ENCODE measurements around the gene PRDM13.

The PRDM13 gene

DNA sequence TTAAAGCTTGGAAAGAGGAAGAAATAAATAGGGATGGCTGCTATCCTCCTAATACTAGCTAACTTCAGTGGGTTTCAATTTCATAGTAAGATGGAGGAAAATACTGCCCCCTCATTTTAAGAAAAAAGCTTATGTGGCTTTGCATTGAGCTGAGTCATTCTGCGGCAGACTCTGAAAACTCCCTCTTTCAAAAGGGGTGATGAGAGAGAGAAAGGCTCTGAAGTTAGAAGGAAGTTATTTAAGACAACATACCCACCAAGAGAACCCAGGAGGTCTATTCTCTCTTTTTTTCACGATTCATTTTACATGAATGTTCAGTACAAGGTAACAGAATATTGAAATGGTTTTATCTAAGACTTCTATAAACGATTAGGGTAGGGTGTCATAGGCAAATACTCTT lies 4.5 kb downstream of the PRDM13 start:
- Histone ChIP-seq H3K4me3 (ENCODE audit: low read depth, low read length) (no peak overlapping the region), H3K27ac (no peak overlapping the region), H3K27me3 (ENCODE audit: insufficient read depth, low read depth, severe bottlenecking) (peaks cover 25% of the 10 kb centered on the region), H3K36me3 (no peaks in the 10 kb centered on the region), H3K9me3 (ENCODE audit: severe bottlenecking) (no peaks in the 10 kb centered on the region)
- no peak for DNase-seq
- TF ChIP-seq CTCF (IDR thresholded peaks at IDR 0.05; ENCODE audit: low read depth, low read length): no peak

GRCh38 chr6:99612551-99613408 lies 6.1 kb downstream of the PRDM13 start:
- H3K9me3 ChIP-seq (ENCODE audit: severe bottlenecking): no peaks in the 10 kb centered on the region
- peak overlapping the region; percentile 52 for H3K27ac ChIP-seq
- no peak overlapping the region for H3K4me3 ChIP-seq (ENCODE audit: low read depth, low read length)
- peaks cover 9% of the 10 kb centered on the region for H3K27me3 ChIP-seq (ENCODE audit: insufficient read depth, low read depth, severe bottlenecking)
- H3K36me3 ChIP-seq: no peaks in the 10 kb centered on the region
- DNase-seq: peak; percentile 48
- no peak for TF ChIP-seq CTCF (IDR thresholded peaks at IDR 0.05; ENCODE audit: low read depth, low read length)

- Histone ChIP-seq H3K27me3 (ENCODE audit: insufficient read depth, low read depth, severe bottlenecking) (peaks cover 3% of the 10 kb centered on the region), H3K27ac (peak overlapping the region; percentile 52), H3K9me3 (ENCODE audit: severe bottlenecking) (no peaks in the 10 kb centered on the region), H3K36me3 (no peaks in the 10 kb centered on the region), H3K4me3 (ENCODE audit: low read depth, low read length) (peak overlapping the region; percentile 57)
- TF ChIP-seq CTCF (IDR thresholded peaks at IDR 0.05; ENCODE audit: low read depth, low read length): peak; percentile 69
- DNase-seq: peak; percentile 75
These were observed 6.7 kb downstream of the PRDM13 start for GRCh38 chr6:99613409-99613704.

GRCh38 chr6:99613705-99614429 lies 7.2 kb downstream of the PRDM13 start:
- no peak for TF ChIP-seq CTCF (IDR thresholded peaks at IDR 0.05; ENCODE audit: low read depth, low read length)
- Histone ChIP-seq H3K4me3 (ENCODE audit: low read depth, low read length) (peak overlapping the region; percentile 57), H3K9me3 (ENCODE audit: severe bottlenecking) (no peaks in the 10 kb centered on the region), H3K27ac (peak overlapping the region; percentile 52), H3K27me3 (ENCODE audit: insufficient read depth, low read depth, severe bottlenecking) (peaks cover under 1% of the 10 kb centered on the region), H3K36me3 (no peaks in the 10 kb centered on the region)
- peak; percentile 58 for DNase-seq

GRCh38 chr6:99614430-99615186 lies 8.0 kb downstream of the PRDM13 start:
- no peaks in the 10 kb centered on the region for H3K36me3 ChIP-seq
- peak overlapping the region; percentile 57 for H3K4me3 ChIP-seq (ENCODE audit: low read depth, low read length)
- peak; percentile 17; the same call in 1 of the 2 replicates for TF ChIP-seq CTCF (IDR thresholded peaks at IDR 0.05; ENCODE audit: low read depth, low read length)
- H3K27me3 ChIP-seq (ENCODE audit: insufficient read depth, low read depth, severe bottlenecking): no peaks in the 10 kb centered on the region
- DNase-seq: peak; percentile 77
- no peaks in the 10 kb centered on the region for H3K9me3 ChIP-seq (ENCODE audit: severe bottlenecking)
- H3K27ac ChIP-seq: peak overlapping the region; percentile 52
